IPS DF 4.7 (cell line): ENCODE results near the gene NECTIN3.

Experiments used
- DNase-seq: peaks from one replicate; pipeline ENCODE4 v3.0.0-alpha.2; 2013; ENCODE audit warnings: low spot score; ENCODE audit errors: extremely low read depth

Gene NECTIN3

GRCh38 chr3:111081008-111081545 lies 9.5 kb downstream of the NECTIN3 start:
- DNase-seq = no peak

GRCh38 chr3:111084911-111085310 lies 13.3 kb downstream of the NECTIN3 start:
- DNase-seq = no peak

- peak; percentile 46 for DNase-seq
Measured at GRCh38 chr3:111087924-111088469, 16.4 kb downstream of the NECTIN3 start.

GRCh38 chr3:111096487-111097209 lies 25.0 kb downstream of the NECTIN3 start:
- no peak for DNase-seq

GRCh38 chr3:111103807-111104206 lies 32.2 kb downstream of the NECTIN3 start:
- no peak for DNase-seq

GRCh38 chr3:111106993-111107661 lies 35.5 kb downstream of the NECTIN3 start:
- no peak for DNase-seq

GRCh38 chr3:111107662-111108035 lies 36.0 kb downstream of the NECTIN3 start:
- DNase-seq = no peak

- DNase-seq = no peak
Measured at GRCh38 chr3:111112913-111113312, 41.3 kb downstream of the NECTIN3 start.

- DNase-seq = no peak
Measured at GRCh38 chr3:111128884-111129283, 57.3 kb downstream of the NECTIN3 start.

- no peak for DNase-seq
Measured at GRCh38 chr3:111130827-111131226, 59.2 kb downstream of the NECTIN3 start.

- no peak for DNase-seq
Measured at GRCh38 chr3:111134302-111134701, 62.7 kb downstream of the NECTIN3 start.

GRCh38 chr3:111151438-111151837 lies 79.8 kb downstream of the NECTIN3 start:
- peak; percentile 62 for DNase-seq

GRCh38 chr3:111152496-111152895 lies 80.9 kb downstream of the NECTIN3 start:
- DNase-seq = no peak

GRCh38 chr3:111156517-111156916 lies 84.9 kb downstream of the NECTIN3 start:
- DNase-seq = no peak

GRCh38 chr3:111159391-111159790 lies 87.8 kb downstream of the NECTIN3 start:
- DNase-seq = no peak

- DNase-seq = no peak
Measured at GRCh38 chr3:111164621-111165020, 93.0 kb downstream of the NECTIN3 start.

- no peak for DNase-seq
Measured at GRCh38 chr3:111165411-111165810, 93.8 kb downstream of the NECTIN3 start.

GRCh38 chr3:111173328-111173900 lies 101.8 kb downstream of the NECTIN3 start:
- DNase-seq = no peak

- no peak for DNase-seq
Measured at GRCh38 chr3:111173906-111174305, 102.3 kb downstream of the NECTIN3 start.

GRCh38 chr3:111190518-111190917 lies 118.9 kb downstream of the NECTIN3 start:
- no peak for DNase-seq

GRCh38 chr3:111193472-111193871 lies 121.9 kb downstream of the NECTIN3 start:
- no peak for DNase-seq

- DNase-seq = no peak
Measured at GRCh38 chr3:111194048-111194447, 122.4 kb downstream of the NECTIN3 start.
